MCF 10A (cell line): ENCODE data around the gene HK3. TPM values are rescaled to one million over a fixed set of nuclear protein-coding genes. Genes with fewer than 3 reads are reported as not detected.

Experiments used
- BruUV-seq: library from RNA; stranded (reverse); fragments of 400-500 nt; replicated peaks from 2 replicates; lab custom pipeline; 2021; lab: Mats Ljungman, UMichigan
- CTCF ChIA-PET: fragments of 300-600 bp; sonication (Branson Sonifier 250); formaldehyde crosslinking; extraction: SDS; loops from one replicate; lab custom pipeline; 2021; ENCODE audit warnings: antibody characterized with exemption, inconsistent platforms; lab: Yijun Ruan, JAX
- POLR2A ChIA-PET: fragments of 300-600, 350-650 bp; sonication (Branson Sonifier 250); formaldehyde crosslinking; extraction: SDS; loops from one replicate; lab custom pipeline; 2020; ENCODE audit warnings: antibody characterized with exemption, inconsistent platforms; lab: Yijun Ruan, JAX
- DNase-seq: peaks from one replicate; pipeline ENCODE4 v3.0.0-alpha.2; 2018; ENCODE audit not compliant: unreplicated experiment
- H3K27ac Mint-ChIP-seq: one replicate; pipeline ENCODE4 v1.8.0; 2022; ENCODE audit warnings: mild to moderate bottlenecking, low read depth, mixed read lengths; ENCODE audit not compliant: unreplicated experiment
- H3K27me3 Mint-ChIP-seq: one replicate; pipeline ENCODE4 v1.8.0; 2022; ENCODE audit warnings: mixed read lengths; ENCODE audit not compliant: insufficient read depth, unreplicated experiment
- H3K36me3 Mint-ChIP-seq: one replicate; pipeline ENCODE4 v1.8.0; 2022; ENCODE audit warnings: mild to moderate bottlenecking, moderate library complexity, mixed read lengths; ENCODE audit not compliant: insufficient read depth, unreplicated experiment
- H3K4me1 Mint-ChIP-seq: one replicate; pipeline ENCODE4 v1.8.0; 2022; ENCODE audit warnings: mixed read lengths; ENCODE audit not compliant: insufficient read depth, unreplicated experiment
- H3K4me3 Mint-ChIP-seq: one replicate; pipeline ENCODE4 v1.8.0; 2022; ENCODE audit warnings: mild to moderate bottlenecking, moderate library complexity, mixed read lengths; ENCODE audit not compliant: unreplicated experiment
- H3K9me3 Mint-ChIP-seq: one replicate; pipeline ENCODE4 v1.8.0; 2022; ENCODE audit warnings: mixed read lengths; ENCODE audit not compliant: unreplicated experiment
- intact Hi-C: fragments of 100-400 bp; cut with micrococcal nuclease; formaldehyde crosslinking; loops from 2 replicates; pipeline ENCODE4 v1.14.1; 2022
- total RNA-seq: library from RNA; stranded (reverse); gene quantifications from 2 replicates; pipeline ENCODE4 v1.2.3, GENCODE V29; 2022
- TF ChIP-seq, protein P1 (sequence below): fragments of 200-600 bp; IDR thresholded peaks from one replicate; pipeline ENCODE4 v1.8.0; 2022; ENCODE audit warnings: antibody characterized with exemption, mild to moderate bottlenecking; ENCODE audit not compliant: unreplicated experiment

HK3 gene
- total RNA-seq, 1 experiment from 2014 or later: not detected

DNA sequence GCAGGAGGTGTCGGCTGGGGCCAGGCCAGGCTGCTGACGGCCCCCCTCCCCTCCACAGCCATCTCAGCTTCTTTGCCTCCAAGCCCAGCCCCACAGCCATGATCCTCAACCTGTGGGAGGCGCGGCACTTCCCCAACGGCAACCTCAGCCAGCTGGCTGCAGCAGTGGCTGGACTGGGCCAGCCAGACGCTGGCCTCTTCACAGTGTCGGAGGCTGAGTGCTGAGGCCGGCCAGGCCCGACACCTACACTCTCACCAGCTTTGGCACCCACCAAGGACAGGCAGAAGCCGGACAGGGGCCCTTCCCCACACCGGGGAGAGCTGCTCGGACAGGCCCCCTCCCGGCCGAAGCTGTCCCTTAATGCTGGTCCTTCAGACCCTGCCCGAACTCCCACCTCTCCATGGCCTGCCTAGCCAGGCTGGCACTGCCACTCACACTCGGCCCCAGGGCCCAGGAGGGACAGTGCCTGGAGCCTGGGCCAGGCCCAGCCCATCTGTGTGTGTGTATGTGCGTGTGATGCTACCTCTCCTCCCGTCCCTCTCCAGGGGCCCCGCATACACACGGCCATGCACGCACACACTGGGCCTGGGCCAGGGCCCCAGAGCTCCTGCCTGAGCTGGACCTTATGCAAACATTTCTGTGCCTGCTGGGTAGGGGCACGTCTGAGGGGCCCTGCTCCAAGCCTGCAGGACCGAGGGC is 19.3 kb downstream of the HK3 start:
- CTCF ChIA-PET: interaction anchor here (1.3 to 1.5 kb wide), 2 partner anchors 30 to 219 kb away, joined by 4 to 8 read pairs; no protein-coding TSS in a partner anchor
- H3K27me3 Mint-ChIP-seq: peaks cover 44% of the 10 kb centered on the region

GRCh38 chr5:176878906-176879662 is 20.1 kb downstream of the HK3 start:
- Mint-ChIP-seq H3K27me3 (peaks cover 51% of the 10 kb centered on the region), H3K36me3 (no peaks in the 10 kb centered on the region), H3K9me3 (no peaks in the 10 kb centered on the region), H3K4me3 (no peak overlapping the region), H3K27ac (no peak overlapping the region), H3K4me1 (no peaks in the 10 kb centered on the region)
- TF ChIP-seq, protein P1, sequence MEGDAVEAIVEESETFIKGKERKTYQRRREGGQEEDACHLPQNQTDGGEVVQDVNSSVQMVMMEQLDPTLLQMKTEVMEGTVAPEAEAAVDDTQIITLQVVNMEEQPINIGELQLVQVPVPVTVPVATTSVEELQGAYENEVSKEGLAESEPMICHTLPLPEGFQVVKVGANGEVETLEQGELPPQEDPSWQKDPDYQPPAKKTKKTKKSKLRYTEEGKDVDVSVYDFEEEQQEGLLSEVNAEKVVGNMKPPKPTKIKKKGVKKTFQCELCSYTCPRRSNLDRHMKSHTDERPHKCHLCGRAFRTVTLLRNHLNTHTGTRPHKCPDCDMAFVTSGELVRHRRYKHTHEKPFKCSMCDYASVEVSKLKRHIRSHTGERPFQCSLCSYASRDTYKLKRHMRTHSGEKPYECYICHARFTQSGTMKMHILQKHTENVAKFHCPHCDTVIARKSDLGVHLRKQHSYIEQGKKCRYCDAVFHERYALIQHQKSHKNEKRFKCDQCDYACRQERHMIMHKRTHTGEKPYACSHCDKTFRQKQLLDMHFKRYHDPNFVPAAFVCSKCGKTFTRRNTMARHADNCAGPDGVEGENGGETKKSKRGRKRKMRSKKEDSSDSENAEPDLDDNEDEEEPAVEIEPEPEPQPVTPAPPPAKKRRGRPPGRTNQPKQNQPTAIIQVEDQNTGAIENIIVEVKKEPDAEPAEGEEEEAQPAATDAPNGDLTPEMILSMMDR: no peak
- no TSS peak for BruUV-seq
- no peak for DNase-seq
- POLR2A ChIA-PET: no interaction called here
- intact Hi-C loops: no loop called here
- CTCF ChIA-PET: interaction anchor here (1.3 kb wide), 1 partner anchor 218 kb away, joined by 8 read pairs; no protein-coding TSS in a partner anchor

More for the DNA sequence above, 19.3 kb downstream of the HK3 start:
- no peak overlapping the region for H3K4me3 Mint-ChIP-seq
- no TSS peak for BruUV-seq
- intact Hi-C loops: no loop called here
- H3K4me1 Mint-ChIP-seq: no peaks in the 10 kb centered on the region
- POLR2A ChIA-PET: no interaction called here
- TF ChIP-seq, protein P1: no peak
- no peaks in the 10 kb centered on the region for H3K36me3 Mint-ChIP-seq
- no peaks in the 10 kb centered on the region for H3K9me3 Mint-ChIP-seq
- DNase-seq: no peak
- H3K27ac Mint-ChIP-seq: no peak overlapping the region

DNA sequence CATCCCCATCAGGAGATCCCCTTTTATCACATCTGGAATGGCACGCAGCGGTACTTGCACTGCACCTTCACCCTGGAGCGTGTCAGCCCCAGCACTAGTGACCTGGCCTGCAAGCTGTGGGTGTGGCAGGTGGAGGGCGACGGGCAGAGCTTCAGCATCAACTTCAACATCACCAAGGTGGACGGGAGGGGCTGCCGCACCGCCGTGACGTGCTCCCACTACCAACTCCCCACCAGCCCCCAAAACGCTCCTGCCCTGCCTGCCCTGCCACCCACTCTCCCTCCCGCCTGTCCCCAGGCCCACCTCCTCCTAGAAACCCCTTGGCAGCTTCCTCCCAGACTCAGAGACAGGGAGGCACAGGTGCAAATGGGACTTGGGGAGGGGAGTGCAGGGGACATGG is 20.7 kb downstream of the HK3 start:
- no peaks in the 10 kb centered on the region for H3K36me3 Mint-ChIP-seq
- TF ChIP-seq, protein P1: no peak
- H3K4me3 Mint-ChIP-seq: no peak overlapping the region
- no peak overlapping the region for H3K27ac Mint-ChIP-seq
- H3K4me1 Mint-ChIP-seq: no peaks in the 10 kb centered on the region
- H3K27me3 Mint-ChIP-seq: peaks cover 57% of the 10 kb centered on the region
- no peak for DNase-seq
- intact Hi-C loops: no loop called here
- ChIA-PET CTCF (interaction anchor here (0.6 kb wide), 1 partner anchor 218 kb away, joined by 3 read pairs; no protein-coding TSS in a partner anchor), POLR2A (interaction anchor here (0.6 kb wide), 1 partner anchor 331 kb away, joined by 3 read pairs; no protein-coding TSS in a partner anchor)
- no TSS peak for BruUV-seq
- no peaks in the 10 kb centered on the region for H3K9me3 Mint-ChIP-seq

DNA sequence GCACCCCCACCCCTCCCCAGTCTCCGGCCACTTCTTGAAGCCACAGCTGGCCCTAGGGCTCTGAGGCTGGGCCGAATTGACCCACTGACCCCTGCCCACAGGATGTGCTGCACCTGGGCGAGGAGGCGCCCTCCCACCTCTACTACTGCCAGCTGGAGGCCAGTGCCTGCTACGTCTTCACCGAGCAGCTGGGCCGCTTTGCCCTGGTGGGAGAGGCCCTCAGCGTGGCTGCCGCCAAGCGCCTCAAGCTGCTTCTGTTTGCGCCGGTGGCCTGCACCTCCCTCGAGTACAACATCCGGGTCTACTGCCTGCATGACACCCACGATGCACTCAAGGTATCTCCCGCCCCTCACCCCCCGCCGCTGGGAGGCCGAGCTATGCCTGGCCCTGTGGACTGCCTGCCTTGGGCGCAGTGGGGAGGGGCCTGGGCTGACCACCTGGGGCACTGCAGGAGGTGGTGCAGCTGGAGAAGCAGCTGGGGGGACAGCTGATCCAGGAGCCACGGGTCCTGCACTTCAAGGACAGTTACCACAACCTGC is 21.3 kb downstream of the HK3 start:
- Mint-ChIP-seq H3K27ac (no peak overlapping the region), H3K9me3 (no peaks in the 10 kb centered on the region), H3K4me3 (no peak overlapping the region), H3K36me3 (no peaks in the 10 kb centered on the region), H3K4me1 (no peaks in the 10 kb centered on the region), H3K27me3 (peaks cover 57% of the 10 kb centered on the region)
- TF ChIP-seq, protein P1: no peak
- no TSS peak for BruUV-seq
- POLR2A ChIA-PET: interaction anchor here (0.6 kb wide), 1 partner anchor 331 kb away, joined by 3 read pairs; no protein-coding TSS in a partner anchor
- intact Hi-C loops: no loop called here
- CTCF ChIA-PET: interaction anchor here (0.6 to 1.9 kb wide), 4 partner anchors 8 to 217 kb away, joined by 3 to 6 read pairs (median 3); no protein-coding TSS in a partner anchor
- no peak for DNase-seq
